Measurements from ENCODE around the gene PIP5K1A.
A peak's percentile ranks its signal among the peaks of the same experiment; 100 is the strongest.

Gene PIP5K1A

GRCh38 chr1:151294742-151295462, 96.5 kb downstream of the PIP5K1A start:
- H3K27ac ChIP-seq = peak overlapping the region; percentile 45
- H3K27me3 ChIP-seq = no peaks in the 10 kb centered on the region
- no peak for TF ChIP-seq CTCF (IDR thresholded peaks at IDR 0.05)
- H3K4me1 ChIP-seq (ENCODE audit: control insufficient read depth in 1 of 2, insufficient read depth in 1 of 2, low read depth in 1 of 2, low read length in 1 of 2) = no peaks in the 10 kb centered on the region
- no peak overlapping the region for H3K4me3 ChIP-seq (ENCODE audit: low read depth in 1 of 2, low read length in 1 of 2)
- peaks cover 98% of the 10 kb centered on the region for H3K36me3 ChIP-seq
- no peaks in the 10 kb centered on the region for H3K9me3 ChIP-seq

All from neutrophil (primary cell).